Activated CD4-positive, alpha-beta T cell treated with anti-CD3 and anti-CD28 coated beads, Interleukin-2, Interleukin-4, amounts not matched to agents 100 ng/mL and 50 ng/mL, durations not matched to agents 16 hours and 8 hours (primary cell): ENCODE data around the gene PPM1K.
A peak's percentile ranks its signal among the peaks of the same experiment; 100 is the strongest.
"Not testable (repeated sequence)": the region's sequence is repeated elsewhere in the genome, so short reads cannot be mapped to it uniquely, and the experiment has no call there.

Experiments used
- DNase-seq: peaks from one replicate; pipeline ENCODE4 v3.0.0-alpha.2; 2020; ENCODE audit warnings: low spot score

The PPM1K gene

GRCh38 chr4:88284439-88285234, at the start of gene PPM1K:
Gene PPM1K, minus strand, starts transcription at chr4:88284561. Its CDS starts 5,978 bp downstream, at chr4:88278583.
- peak; percentile 99 for DNase-seq

- no peak for DNase-seq
Observed at GRCh38 chr4:88333741-88334405, 49.5 kb upstream of the PPM1K start.

GRCh38 chr4:88327665-88328064, 43.3 kb upstream of the PPM1K start:
- no peak for DNase-seq

GRCh38 chr4:88320780-88321373, 36.5 kb upstream of the PPM1K start:
- DNase-seq: peak; percentile 44

- DNase-seq: peak; percentile 0
Observed at GRCh38 chr4:88320224-88320779, 35.9 kb upstream of the PPM1K start.

GRCh38 chr4:88318751-88319350, 34.5 kb upstream of the PPM1K start:
- DNase-seq: no peak

- no peak for DNase-seq
Observed at GRCh38 chr4:88315460-88316017, 31.2 kb upstream of the PPM1K start.

GRCh38 chr4:88313088-88313624, 28.8 kb upstream of the PPM1K start:
- DNase-seq: not testable (repeated sequence)

GRCh38 chr4:88308587-88308986, 24.2 kb upstream of the PPM1K start:
- DNase-seq: no peak

GRCh38 chr4:88297725-88298454, 13.5 kb upstream of the PPM1K start:
- DNase-seq: no peak

GRCh38 chr4:88297212-88297516, 12.8 kb upstream of the PPM1K start:
- DNase-seq: no peak

GRCh38 chr4:88296413-88297211, 12.3 kb upstream of the PPM1K start:
- no peak for DNase-seq

GRCh38 chr4:88295656-88296055, 11.3 kb upstream of the PPM1K start:
- DNase-seq: no peak

- DNase-seq: no peak
Observed at GRCh38 chr4:88291003-88291402, 6.6 kb upstream of the PPM1K start.

- no peak for DNase-seq
Observed at GRCh38 chr4:88286897-88287296, 2.5 kb upstream of the PPM1K start.

- DNase-seq: no peak
Observed at GRCh38 chr4:88285235-88285653, 883 bp upstream of the PPM1K start.

- DNase-seq: peak; percentile 56
Observed at GRCh38 chr4:88283661-88284438, 511 bp downstream of the PPM1K start.

- DNase-seq: no peak
Observed at GRCh38 chr4:88280228-88280795, 4.0 kb downstream of the PPM1K start.

- DNase-seq: no peak
Observed at GRCh38 chr4:88277711-88278225, 6.6 kb downstream of the PPM1K start.
